ACC112 (cell line): ENCODE results near the gene TMIGD2.

Experiments
- H2AFZ ChIP-seq: fragments of 200-600 bp; sonication (generic); one replicate; pipeline ENCODE4 v1.6.0; 2017; ENCODE audit warnings: antibody characterized with exemption, low read length; ENCODE audit not compliant: unreplicated experiment
- H3K27ac ChIP-seq: fragments of 200-600 bp; sonication (generic); 2 replicates; pipeline ENCODE4 v1.5.1; 2014; ENCODE audit warnings: low read depth, mild to moderate bottlenecking, antibody characterized with exemption, low read length, moderate library complexity
- H3K27me3 ChIP-seq: fragments of 200-600 bp; sonication (generic); 2 replicates; pipeline ENCODE4 v1.6.1; 2014; ENCODE audit warnings: mild to moderate bottlenecking, antibody characterized with exemption, low read length, moderate library complexity, mixed read lengths; ENCODE audit not compliant: insufficient read depth
- H3K36me3 ChIP-seq: fragments of 200-600 bp; sonication (generic); 2 replicates; pipeline ENCODE4 v1.6.1; 2016; ENCODE audit warnings: mild to moderate bottlenecking, antibody characterized with exemption, low read length, moderate library complexity, mixed read lengths; ENCODE audit not compliant: insufficient read depth
- H3K4me1 ChIP-seq: fragments of 200-600 bp; sonication (generic); one replicate; pipeline ENCODE4 v1.6.1; 2016; ENCODE audit warnings: low read length, mixed read lengths; ENCODE audit not compliant: insufficient read depth, unreplicated experiment, control insufficient read depth
- H3K4me3 ChIP-seq: fragments of 200-600 bp; sonication (generic); 2 replicates; pipeline ENCODE4 v1.5.1; 2014; ENCODE audit warnings: mild to moderate bottlenecking, low read depth, low read length
- H3K79me2 ChIP-seq: fragments of 200-600 bp; sonication (generic); one replicate; pipeline ENCODE4 v1.6.0; 2016; ENCODE audit warnings: low read length; ENCODE audit not compliant: control insufficient read depth, unreplicated experiment, insufficient read depth

Gene TMIGD2

GRCh38 chr19:4326215-4326836, 24.1 kb upstream of the TMIGD2 start:
- Histone ChIP-seq H3K4me3 (no peak overlapping the region), H3K27me3 (no peaks in the 10 kb centered on the region), H3K4me1 (peaks cover 3% of the 10 kb centered on the region), H3K36me3 (no peaks in the 10 kb centered on the region), H3K27ac (no peak overlapping the region), H3K79me2 (no peaks in the 10 kb centered on the region), H2AFZ (no peak overlapping the region)

DNA sequence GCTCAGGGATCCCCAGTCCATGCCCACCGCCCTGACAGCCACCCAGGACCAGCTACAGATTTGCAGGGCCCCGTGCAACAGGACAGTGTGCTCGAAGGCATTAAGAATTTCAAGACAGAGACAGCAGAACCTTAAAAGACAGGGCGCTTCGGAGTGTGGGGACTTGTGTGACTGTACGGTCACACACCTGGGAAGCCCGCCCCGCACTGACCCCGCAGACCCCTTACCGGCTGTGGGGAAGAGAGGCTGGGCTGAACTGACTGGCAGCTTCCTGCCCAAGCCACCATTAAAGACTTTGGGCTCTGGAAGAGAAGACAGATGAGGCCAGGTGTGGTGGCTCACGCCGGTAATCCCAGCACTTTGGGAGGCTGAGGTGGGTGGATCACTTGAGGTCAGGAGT, 22.0 kb upstream of the TMIGD2 start:
- H2AFZ ChIP-seq = no peak overlapping the region

DNA sequence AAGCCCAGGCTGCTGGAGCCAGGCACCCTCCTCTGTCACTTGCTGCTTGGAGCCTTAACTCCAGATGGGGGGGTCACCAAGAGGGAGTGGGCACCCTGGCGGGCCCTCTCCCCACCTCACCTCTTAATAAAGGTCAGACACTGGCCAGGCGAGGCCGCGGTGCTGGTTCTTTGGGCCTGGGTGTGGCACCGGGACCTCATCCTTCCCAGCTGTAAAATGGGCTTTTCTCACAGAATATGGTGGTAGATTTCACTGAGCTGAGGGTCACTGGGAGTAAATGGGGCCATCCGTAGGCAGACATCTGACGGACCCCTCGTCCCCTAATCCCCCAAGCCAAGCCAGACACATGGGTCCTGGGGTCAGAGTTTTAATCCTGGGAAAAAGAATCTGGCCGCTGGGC, 21.5 kb upstream of the TMIGD2 start:
- no peaks in the 10 kb centered on the region for H3K79me2 ChIP-seq
- H3K36me3 ChIP-seq = no peaks in the 10 kb centered on the region
- H3K4me1 ChIP-seq = peaks cover 3% of the 10 kb centered on the region
- H2AFZ ChIP-seq = no peak overlapping the region
- H3K4me3 ChIP-seq = no peak overlapping the region
- no peak overlapping the region for H3K27ac ChIP-seq
- H3K27me3 ChIP-seq = no peaks in the 10 kb centered on the region

More for the DNA sequence above, 22.0 kb upstream of the TMIGD2 start:
- Histone ChIP-seq H3K79me2 (no peaks in the 10 kb centered on the region), H3K27ac (no peak overlapping the region), H3K4me1 (peaks cover 3% of the 10 kb centered on the region), H3K27me3 (no peaks in the 10 kb centered on the region), H3K36me3 (no peaks in the 10 kb centered on the region), H3K4me3 (no peak overlapping the region)

- peaks cover 3% of the 10 kb centered on the region; the same call in 1 of the 2 replicates for H3K36me3 ChIP-seq
- H3K4me3 ChIP-seq = no peak overlapping the region
- H2AFZ ChIP-seq = no peak overlapping the region
- H3K27me3 ChIP-seq = no peaks in the 10 kb centered on the region
- no peaks in the 10 kb centered on the region for H3K79me2 ChIP-seq
- peaks cover 3% of the 10 kb centered on the region for H3K4me1 ChIP-seq
- H3K27ac ChIP-seq = no peak overlapping the region
Measured at GRCh38 chr19:4322942-4323665, 20.9 kb upstream of the TMIGD2 start.

DNA sequence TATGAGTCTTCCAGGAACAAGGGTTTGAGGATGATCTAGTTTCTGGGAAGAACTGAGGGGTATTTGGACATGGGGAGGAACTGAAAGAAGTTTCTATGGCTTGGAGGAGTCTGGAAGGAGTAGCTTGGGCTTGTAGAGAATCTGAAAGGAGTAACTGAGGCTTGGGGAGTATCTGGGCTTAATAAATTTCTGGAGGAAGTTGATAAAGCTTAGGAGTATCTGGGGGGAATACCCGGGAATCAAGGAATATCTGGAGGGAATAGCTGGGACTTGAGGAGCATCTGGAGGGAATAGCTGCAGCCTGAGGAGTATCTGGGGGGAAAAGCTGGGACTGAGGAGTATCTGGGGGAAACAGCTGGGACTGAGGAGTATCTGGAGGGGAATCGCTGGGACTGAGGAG, 18.2 kb upstream of the TMIGD2 start:
- H3K79me2 ChIP-seq = no peaks in the 10 kb centered on the region
- H3K4me1 ChIP-seq = no peaks in the 10 kb centered on the region
- no peak overlapping the region for H3K27ac ChIP-seq
- H3K27me3 ChIP-seq = no peaks in the 10 kb centered on the region
- no peak overlapping the region for H2AFZ ChIP-seq
- H3K36me3 ChIP-seq = peaks cover 3% of the 10 kb centered on the region; the same call in 1 of the 2 replicates
- H3K4me3 ChIP-seq = no peak overlapping the region

DNA sequence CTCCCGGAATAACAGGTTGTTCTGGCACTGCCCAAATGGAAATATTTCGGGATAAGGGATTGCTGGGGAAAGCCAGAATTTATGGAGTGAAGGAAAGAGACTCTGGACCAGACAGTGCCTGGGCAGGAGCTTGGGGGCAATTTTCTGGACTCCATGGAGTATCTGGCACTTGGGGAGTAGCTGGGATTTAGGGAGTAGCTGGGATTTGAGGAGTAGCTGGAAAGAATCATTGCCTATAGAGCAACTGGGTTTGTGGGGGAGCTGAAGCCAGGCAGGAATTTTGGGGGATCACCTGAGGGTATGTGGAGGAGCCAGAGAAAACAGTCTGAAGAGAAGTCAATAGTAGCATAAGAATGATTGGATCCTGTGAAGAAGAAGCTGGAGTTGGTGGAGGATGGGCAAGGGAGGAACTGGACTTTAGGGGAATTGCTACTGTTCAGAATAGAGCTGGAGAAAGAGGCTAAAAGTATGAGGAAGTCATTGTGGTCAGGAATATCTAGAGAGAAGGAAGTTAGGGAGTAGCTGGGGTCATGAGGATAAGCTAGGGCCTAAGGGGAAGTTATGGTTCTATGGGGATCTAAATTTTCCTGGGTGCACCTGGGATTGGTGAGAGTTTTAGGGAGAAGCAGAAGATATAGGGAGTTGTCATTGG, 17.0 kb upstream of the TMIGD2 start:
- Histone ChIP-seq H2AFZ (no peak overlapping the region), H3K4me3 (no peak overlapping the region), H3K27me3 (no peaks in the 10 kb centered on the region), H3K27ac (no peak overlapping the region), H3K79me2 (no peaks in the 10 kb centered on the region), H3K4me1 (no peaks in the 10 kb centered on the region), H3K36me3 (peaks cover 3% of the 10 kb centered on the region; the same call in 1 of the 2 replicates)

- Histone ChIP-seq H3K36me3 (peaks cover 3% of the 10 kb centered on the region; the same call in 1 of the 2 replicates), H3K4me1 (no peaks in the 10 kb centered on the region), H3K79me2 (no peaks in the 10 kb centered on the region), H2AFZ (no peak overlapping the region), H3K27me3 (no peaks in the 10 kb centered on the region), H3K27ac (no peak overlapping the region), H3K4me3 (no peak overlapping the region)
Measured at GRCh38 chr19:4318460-4318859, 16.3 kb upstream of the TMIGD2 start.

- H3K79me2 ChIP-seq = no peaks in the 10 kb centered on the region
- H3K27me3 ChIP-seq = no peaks in the 10 kb centered on the region
- no peak overlapping the region for H3K4me3 ChIP-seq
- peaks cover 3% of the 10 kb centered on the region; the same call in 1 of the 2 replicates for H3K36me3 ChIP-seq
- H3K27ac ChIP-seq = no peak overlapping the region
- no peaks in the 10 kb centered on the region for H3K4me1 ChIP-seq
- no peak overlapping the region for H2AFZ ChIP-seq
Measured at GRCh38 chr19:4316956-4317355, 14.8 kb upstream of the TMIGD2 start.

DNA sequence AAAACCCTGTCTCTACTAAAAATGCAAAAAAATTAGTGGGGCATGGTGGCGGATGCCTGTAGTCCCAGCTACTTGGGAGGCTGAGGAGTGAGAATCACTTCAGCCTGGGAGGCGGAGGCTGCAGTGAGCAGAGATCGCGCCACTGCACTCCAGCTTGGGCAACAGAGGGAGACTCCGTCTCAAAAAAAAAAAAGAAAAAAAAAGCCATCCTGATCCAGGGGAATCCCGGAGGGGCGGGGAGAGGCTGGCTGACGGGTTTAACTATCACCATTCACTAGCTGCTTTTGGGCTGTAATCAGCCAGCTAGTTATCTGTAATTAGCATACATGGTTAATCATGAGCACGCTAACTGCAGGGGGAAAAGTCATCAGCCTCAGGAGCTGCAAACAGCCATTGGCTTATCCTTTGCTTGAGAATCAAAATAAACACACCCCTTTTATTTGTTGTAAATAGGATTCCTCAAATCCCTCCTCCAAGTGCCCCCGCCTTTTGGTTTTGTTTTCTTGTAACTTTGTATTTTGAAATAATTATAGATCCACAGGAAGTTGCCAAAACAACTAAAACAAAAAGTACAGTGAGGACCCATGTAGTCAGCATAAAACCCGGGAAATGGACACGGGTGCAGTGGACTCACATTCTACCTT, 11.8 kb upstream of the TMIGD2 start:
- H2AFZ ChIP-seq = no peak overlapping the region

GRCh38 chr19:4310247-4311121, 8.3 kb upstream of the TMIGD2 start:
- H3K27me3 ChIP-seq = no peaks in the 10 kb centered on the region
- H3K27ac ChIP-seq = no peak overlapping the region
- H3K79me2 ChIP-seq = no peaks in the 10 kb centered on the region
- H3K4me1 ChIP-seq = no peaks in the 10 kb centered on the region
- H2AFZ ChIP-seq = no peak overlapping the region
- peaks cover 9% of the 10 kb centered on the region; the same call in 1 of the 2 replicates for H3K36me3 ChIP-seq
- H3K4me3 ChIP-seq = no peak overlapping the region

More for the DNA sequence above, 11.8 kb upstream of the TMIGD2 start:
- peaks cover 12% of the 10 kb centered on the region; the same call in 1 of the 2 replicates for H3K36me3 ChIP-seq
- no peak overlapping the region for H3K27ac ChIP-seq
- H3K4me3 ChIP-seq = no peak overlapping the region
- H3K27me3 ChIP-seq = no peaks in the 10 kb centered on the region
- H3K4me1 ChIP-seq = no peaks in the 10 kb centered on the region
- no peaks in the 10 kb centered on the region for H3K79me2 ChIP-seq
